HG02970 (cell line): ENCODE measurements around the gene MT1HL1.

Experiments used
- ATAC-seq: cut with Tn5 transposase; IDR thresholded peaks from one replicate; pipeline ENCODE4 v1.9.1; 2021; ENCODE audit warnings: mild to moderate bottlenecking, moderate library complexity, moderate number of reproducible peaks; ENCODE audit not compliant: unreplicated experiment, low FRiP score

Gene MT1HL1

GRCh38 chr1:237025358-237026074 is 21.3 kb upstream of the MT1HL1 start:
- no peak for ATAC-seq

DNA sequence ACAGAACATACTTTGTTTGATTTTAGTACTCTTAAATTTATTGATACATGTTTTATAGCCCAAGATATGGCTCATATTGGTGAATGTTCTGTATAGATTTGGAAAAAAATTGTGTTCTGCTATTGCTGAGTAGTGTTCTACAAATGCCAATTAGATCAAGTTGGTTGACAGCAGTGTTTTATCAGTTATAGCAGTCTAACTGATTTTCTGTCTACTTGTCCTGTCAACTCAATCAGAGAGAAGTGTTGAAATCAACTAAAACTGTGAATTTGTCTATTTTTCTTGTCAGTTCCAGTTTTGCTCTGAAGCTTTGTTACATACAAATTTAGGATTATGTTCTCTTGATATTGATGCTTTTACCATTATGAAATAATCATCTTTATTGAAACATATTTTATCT is 14.7 kb upstream of the MT1HL1 start:
- no peak for ATAC-seq

DNA sequence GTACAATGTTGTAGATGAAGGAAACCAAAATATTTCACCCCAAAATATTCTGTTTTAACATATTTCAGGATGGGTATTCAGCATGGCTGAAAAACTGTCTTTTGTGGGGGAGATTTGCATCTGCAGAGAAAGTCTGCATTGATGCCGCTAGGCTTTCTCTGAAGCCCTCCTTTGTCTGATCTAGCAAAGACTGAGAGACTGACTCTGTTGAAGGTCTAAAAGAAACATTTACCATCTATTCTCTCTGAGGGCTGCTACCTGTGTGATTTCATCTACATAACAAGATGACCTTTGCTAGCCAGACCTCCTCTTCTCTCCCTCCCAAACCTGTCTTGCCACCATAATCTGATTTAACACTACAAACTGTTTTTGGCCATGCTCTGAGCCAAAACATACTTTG is 12.4 kb upstream of the MT1HL1 start:
- ATAC-seq: no peak

DNA sequence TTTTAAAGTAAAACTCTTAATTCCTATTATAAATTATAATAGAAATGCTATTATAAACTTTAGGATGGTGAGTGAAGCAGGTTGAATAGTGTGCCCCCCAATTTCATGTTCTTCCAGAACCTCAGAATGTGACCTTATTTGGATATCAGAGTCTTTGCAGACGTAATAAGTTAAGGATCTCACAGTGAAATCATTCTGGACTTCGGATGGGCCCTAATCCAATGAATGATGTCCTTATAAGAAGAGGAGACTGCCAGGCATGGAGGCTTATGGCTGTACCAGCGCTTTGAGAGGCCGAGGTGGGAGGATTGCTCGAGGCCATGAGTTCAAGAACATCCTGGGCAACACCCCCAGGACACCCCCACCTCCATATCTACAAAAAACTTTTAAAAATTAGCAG is 9.4 kb upstream of the MT1HL1 start:
- no peak for ATAC-seq

GRCh38 chr1:237012788-237013383 is 8.6 kb upstream of the MT1HL1 start:
- no peak for ATAC-seq

DNA sequence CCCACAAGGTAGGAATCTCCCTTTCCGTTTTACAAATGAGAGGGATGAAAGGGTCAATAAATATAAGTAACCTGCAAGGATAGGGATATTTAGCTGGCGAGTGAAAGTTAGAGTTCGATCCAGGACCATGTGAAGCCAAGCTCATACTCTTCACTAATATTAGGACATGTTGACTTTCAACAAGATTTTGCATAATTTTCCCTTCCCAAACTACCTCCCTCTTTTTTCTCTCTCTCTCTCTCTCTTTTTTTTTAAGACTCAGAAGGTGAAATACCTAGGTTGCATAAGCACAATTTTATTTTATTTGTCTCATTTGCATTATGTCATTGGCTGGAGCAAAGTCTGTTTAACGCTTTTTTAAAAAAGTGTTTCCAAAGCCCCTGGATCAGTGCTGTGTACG is 8.1 kb upstream of the MT1HL1 start:
- no peak for ATAC-seq

- no peak for ATAC-seq
Observed at GRCh38 chr1:237011432-237011831, 7.2 kb upstream of the MT1HL1 start.

DNA sequence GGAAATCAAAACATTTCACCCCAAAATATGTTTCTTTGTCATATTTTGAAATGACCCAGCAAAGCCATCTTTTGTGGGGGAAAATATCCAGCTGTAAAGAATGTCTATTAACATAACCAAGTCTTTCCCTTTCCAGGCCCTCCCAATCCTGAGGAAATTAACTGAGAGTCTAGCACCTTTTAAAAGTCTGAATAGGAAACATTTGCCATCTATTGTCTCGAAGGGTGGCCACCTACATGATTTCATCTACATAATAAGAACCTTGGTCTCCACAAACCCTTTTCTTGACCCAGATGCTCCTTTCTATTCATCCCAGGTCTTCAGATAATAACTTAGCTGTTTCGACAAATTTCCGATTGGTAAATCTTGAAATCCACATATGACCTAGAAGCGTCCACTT is 5.4 kb upstream of the MT1HL1 start:
- no peak for ATAC-seq

DNA sequence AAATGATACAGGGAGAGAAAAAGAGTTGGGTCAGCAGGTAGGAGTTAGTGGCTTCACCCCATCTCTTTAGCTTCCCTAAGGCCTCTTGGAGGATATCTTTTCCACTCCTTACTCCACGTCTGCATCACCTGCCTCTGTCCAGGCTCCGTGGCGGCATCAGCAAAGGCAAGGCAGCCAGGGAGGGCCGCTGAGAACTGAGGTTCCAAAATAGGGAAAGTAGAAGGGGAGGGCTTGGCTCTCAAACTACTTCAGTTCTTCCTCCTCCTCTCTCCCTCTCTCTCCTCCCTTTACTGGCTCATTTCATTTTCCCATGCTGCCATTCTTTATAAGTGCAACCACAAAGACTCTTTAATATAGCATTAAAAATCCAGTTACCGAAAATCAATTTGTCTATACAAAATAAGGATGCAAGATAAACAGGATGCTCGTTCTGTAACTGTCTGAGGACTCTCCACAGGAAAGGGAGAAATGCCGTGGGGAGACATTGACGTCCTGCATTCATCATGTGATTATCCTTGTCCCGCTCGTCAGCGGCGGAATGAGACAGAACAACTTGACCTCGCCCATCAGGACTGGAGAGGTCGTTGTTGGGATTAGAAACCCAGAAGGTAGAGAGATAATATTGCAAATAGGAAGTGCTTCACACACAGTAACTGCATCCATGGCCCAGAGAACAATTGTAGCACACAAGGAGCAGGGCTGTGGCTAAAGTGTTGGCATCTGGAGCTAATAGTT is 3.1 kb upstream of the MT1HL1 start:
- no peak for ATAC-seq

DNA sequence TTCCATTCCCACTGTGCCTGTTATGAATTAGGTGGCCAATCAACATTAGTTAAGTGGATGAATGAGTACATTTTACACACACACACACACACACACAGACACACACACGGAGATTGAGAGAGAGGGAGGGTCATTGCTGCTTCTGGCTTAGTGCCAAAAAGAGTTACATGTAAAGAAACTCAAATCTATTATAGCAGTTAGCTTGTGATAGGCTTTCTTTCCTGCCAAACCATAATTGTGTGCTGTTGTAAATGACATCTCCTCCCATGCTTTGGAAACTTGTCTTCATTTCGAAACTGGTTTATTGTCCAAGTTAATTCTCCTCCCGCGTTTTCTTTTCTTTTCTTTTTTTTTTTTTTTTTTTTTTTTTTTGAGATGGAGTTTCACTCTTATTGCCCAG is 1.4 kb upstream of the MT1HL1 start:
- ATAC-seq: no peak

- ATAC-seq: no peak
Observed at GRCh38 chr1:237003516-237003915, 725 bp downstream of the MT1HL1 start.

DNA sequence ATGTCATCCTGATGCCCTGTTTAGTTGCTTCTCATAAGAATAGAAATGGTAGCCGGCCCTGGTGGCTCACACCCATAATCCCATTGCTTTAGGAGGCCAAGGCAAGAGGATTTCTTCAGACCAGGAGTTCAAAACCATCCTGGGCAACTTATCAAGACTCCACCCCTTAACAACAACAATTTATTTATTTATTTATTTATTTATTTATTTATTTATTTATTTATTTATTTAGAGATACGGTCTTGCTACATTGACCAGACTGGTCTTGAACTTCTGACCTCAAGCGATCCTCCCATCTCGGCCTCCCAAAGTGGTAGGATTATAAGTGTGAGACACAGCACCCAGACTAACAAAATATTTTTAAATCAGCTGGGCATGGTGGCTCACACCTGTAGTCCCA is 4.0 kb downstream of the MT1HL1 start:
- no peak for ATAC-seq

DNA sequence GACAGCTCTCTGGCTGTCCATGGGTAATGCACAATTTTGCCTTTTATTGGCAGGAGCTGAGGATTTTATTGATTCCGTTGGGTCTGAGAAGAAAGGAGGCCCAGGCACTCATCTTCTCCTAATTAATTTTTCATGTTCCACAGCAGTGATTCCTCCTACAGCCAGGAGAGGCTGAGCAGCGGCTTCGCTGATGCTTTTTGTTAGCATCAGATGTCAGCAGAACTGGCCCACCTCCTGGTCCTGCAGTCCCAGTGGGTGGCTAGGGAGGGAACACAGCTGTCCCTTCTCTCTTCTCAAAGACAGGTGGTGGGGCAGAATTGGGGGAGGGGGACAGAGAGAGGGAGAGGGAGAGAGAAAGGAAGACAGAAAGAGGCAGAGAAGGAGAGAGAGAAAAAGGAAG is 5.7 kb downstream of the MT1HL1 start:
- ATAC-seq: no peak

- ATAC-seq: no peak
Observed at GRCh38 chr1:236997882-236998281, 6.4 kb downstream of the MT1HL1 start.

- no peak for ATAC-seq
Observed at GRCh38 chr1:236997361-236997760, 6.9 kb downstream of the MT1HL1 start.

GRCh38 chr1:236994450-236994849 is 9.8 kb downstream of the MT1HL1 start:
- ATAC-seq: no peak

- no peak for ATAC-seq
Observed at GRCh38 chr1:236992449-236992848, 11.8 kb downstream of the MT1HL1 start.

DNA sequence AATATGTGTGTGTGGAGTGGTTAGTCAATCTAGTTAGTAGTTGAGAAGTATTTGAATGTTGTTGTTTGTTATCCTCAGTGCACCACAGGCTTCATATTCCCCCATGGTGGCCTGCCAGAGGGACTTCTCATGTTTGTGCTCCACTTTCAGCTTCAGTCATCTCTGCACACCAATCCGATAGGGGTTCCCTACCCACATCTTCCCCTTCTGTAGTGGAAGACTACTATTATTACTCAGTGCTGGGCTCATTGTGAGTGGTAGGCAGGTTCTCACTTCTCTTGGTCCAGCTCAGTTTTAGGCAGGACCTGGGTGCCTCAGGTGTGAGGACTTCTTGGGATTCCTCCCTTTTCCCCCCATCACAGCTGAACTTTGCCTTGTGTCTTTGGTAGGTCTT is 14.2 kb downstream of the MT1HL1 start:
- ATAC-seq: no peak

DNA sequence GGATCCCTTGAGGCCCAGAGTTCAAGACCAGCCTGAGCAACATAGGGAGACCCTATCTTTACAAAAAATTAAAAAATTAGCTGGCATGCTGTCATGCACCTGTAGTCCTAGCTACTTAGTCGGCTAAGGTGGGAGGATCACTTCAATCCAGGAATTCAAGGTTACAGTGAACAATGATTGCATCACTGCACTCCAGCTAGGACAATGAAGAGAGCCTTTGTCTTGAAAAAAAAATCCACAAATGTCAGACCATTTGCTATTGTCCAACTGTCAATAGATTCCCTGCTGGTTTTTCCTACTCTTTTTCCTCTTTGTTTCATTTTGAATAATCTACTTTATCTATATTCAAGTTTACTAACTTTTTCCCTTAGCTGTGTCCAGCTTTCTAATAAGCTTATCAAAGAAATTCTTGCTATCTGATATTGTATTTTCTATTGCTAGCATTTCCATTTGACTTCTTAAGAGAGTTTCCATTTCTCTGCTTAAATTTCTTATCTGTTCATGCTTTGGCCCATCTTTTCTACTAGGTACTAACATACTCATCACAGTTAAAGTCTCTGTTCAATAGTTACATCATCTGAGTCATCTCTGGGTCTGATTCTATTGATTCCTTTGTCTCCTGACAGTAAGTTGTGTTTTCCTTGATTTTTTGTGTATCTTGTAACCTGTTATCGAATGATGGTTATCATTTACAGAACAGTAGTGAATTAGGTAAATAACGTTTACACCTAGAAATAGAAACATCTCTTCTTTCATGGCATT is 14.8 kb downstream of the MT1HL1 start:
- no peak for ATAC-seq

GRCh38 chr1:236983818-236984217 is 20.4 kb downstream of the MT1HL1 start:
- no peak for ATAC-seq

GRCh38 chr1:236982380-236982779 is 21.9 kb downstream of the MT1HL1 start:
- ATAC-seq: no peak
